NCI-H524 treated with DMSO at 0.1 percent for 48 hours (cell line): ENCODE data around the gene RFC1.
A peak's percentile ranks its signal among the peaks of the same experiment; 100 is the strongest.
"Not testable (repeated sequence)": the region's sequence is repeated elsewhere in the genome, so short reads cannot be mapped to it uniquely, and the experiment has no call there.

Experiments
- DNase-seq: peaks from one replicate; lab custom pipeline; 2025; lab: John Stamatoyannopoulos, UW

RFC1 gene

DNA sequence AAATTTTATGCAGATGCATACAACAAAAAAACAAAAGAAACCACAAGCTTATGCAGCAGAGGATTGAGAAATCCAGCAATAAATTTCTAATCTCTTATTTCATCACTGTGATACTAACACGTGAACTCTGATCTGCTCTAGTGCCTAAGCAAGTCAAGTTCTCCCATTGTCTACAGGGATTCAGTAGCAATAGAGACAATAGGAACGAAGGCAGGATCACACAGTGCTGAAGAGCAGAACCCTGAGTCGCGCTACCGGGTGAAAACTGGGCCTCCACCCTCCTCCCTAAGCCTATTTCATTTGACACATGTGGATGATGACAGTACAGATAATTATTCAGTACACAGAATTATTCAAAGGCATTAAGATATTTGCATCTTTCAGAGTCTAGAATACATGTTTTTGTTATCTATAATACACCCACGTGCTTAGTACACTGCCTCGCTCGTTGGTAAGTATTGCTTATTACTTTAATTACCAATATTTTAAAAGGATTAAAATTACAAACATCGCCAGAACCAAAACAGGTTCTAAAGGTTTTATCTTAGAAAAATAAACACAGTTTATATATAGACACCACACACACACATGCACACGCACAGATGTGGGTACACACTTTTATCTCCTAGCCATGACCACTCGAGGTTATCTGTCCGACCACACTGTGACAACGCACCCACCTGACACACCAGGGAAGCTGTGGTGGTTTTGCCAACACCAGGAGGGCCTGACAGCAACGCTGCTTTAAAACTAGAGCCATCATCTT, 60.1 kb downstream of the RFC1 start:
- no peak for DNase-seq

DNA sequence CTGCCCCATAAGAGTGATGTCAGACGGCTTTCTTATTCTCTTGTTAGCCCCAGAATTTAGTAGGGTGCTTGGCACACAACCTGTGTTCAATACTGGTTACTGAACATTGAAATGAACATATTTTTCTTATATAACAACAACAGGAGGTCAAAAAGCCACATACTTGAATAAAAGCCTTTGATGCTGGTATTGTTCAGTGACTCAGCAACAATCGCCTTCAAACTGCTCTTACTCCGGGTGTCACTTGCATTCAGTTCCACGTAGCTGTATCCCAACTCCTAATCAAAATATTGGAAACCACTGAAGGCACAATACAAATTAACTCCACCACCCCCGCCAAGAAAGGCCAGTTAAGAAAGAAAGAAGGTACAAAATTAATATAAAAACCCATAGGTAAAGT, 61.5 kb downstream of the RFC1 start:
- no peak for DNase-seq

DNA sequence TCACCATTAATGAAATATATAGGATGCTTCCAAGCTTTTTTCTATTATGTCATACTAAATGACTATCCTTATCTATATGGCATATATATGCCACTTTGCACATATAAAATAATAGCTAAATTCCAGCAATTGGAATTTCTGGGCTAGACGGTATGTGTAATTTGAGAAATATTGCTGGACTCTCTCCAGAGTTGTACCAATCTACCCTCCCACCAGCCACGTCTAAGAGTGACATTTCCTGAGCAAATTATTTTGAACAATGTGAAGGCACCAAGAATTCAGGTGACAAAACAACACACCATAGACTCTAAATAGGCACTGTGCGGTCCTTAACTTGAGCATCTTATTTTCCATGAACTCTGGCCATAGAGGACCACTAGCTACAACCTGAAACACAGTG, 62.3 kb downstream of the RFC1 start:
- DNase-seq, result no peak

- no peak for DNase-seq
These were observed 63.3 kb downstream of the RFC1 start for GRCh38 chr4:39302901-39303300.

GRCh38 chr4:39295784-39296183, 70.4 kb downstream of the RFC1 start:
- DNase-seq, result no peak

DNA sequence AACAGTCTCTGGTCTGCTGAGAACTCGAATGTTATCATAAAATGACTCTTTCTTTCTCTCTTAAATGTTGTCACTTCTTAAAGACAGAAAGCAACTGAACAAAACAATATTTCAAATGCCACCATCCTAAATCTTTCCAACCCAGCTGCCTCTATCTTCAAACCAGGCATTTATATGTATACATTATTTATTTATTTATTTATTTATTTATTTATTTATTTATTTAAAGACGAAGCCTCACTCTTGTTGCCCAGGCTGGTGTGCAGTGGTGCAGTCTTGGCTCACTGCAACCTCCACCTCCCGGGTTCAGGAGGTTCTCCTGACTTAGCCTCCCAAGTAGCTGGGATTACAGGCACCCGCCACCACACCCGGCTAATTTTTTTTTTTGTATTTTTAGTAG, 73.7 kb downstream of the RFC1 start:
- DNase-seq, result not testable (repeated sequence)

DNA sequence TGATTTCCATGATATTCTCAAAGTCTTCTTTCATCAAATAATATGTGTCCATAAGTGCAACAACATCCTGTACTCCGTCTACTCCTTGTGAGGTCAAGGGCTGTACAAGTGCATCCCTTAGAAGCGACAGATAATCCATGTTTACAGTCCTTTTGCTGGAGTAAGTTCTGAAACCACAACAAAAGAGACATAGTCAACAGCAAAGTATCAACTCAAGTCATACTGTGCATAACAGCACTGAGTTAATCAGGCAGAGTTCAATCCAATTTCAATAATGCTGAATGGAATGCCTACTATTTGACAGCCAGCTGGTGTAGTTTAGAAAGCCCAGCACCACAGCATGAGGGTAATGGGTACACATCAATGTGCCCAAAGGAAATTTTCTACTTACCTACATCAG, 74.5 kb downstream of the RFC1 start:
- DNase-seq, result no peak

DNA sequence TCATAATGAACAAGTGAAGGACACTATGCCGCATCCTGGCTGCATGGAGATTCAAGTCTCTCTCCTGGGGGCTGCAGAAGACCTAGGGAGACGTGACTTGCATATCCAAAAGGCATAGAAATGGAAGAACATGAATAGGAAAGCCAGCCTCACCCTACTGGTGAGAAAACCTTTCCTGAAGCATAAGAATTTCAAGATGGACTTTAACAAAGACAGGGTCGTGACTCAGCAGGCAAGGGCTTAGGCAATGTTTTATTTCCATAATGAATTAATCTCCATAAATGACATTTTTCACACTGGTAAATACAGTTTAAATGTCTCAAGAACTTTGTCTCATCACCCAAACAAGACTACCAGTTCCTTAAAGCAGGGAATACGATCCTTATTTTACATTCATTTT, 78.9 kb downstream of the RFC1 start:
- DNase-seq, result no peak

- DNase-seq, result no peak
These were observed 79.9 kb downstream of the RFC1 start for GRCh38 chr4:39286263-39286662.

DNA sequence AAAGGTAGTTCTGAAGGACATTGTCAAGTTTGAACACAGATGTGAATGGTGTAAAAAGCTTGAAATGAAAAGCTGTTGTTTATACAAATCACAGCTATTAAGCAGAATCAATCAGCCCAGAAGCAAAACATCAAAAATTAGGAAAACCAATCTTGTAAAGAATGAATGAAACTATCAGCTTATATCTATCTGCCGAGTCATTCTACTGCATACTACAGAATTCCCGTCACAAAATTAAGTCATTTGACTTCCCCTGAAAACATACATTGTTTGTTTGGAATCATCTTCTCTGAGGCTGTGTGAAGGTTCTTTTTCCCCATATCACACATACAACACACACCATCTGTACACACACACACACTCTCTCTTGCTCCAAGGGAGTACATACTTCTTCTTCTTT, 80.3 kb downstream of the RFC1 start:
- no peak for DNase-seq

DNA sequence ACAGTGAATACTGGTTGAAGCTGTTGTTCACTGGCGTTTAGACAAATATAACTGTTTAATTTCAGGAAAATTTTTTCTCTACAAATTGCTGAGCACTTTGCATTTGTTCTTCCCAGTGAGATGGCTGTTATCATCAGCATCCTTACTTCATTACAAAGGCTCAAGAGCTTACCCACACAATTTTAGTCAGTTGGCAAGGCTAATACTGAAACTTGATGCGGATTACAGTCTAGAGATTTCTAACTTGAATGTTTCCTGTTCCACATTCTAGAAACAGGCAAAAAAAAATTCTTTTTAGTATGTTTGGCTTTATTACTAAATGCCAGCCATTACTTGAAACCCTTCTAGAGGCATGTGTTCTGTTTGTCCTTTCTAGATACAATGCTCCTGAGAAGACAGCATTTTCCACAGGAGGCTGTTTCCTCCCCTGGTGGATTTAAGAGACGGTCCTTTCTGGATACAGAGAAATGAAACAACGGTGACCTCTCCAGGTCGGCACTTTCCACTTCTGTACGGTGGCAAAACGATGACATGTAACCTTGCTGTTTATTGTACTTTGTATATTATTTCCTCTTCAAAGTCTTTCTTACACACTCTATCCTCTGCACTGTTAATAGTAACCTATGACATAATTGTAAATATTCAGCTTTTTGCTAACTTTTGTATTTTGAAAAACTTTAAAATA, 80.9 kb downstream of the RFC1 start:
- DNase-seq, result no peak

GRCh38 chr4:39280770-39281169, 85.4 kb downstream of the RFC1 start:
- DNase-seq, result no peak

GRCh38 chr4:39279416-39279815, 86.7 kb downstream of the RFC1 start:
- no peak for DNase-seq

DNA sequence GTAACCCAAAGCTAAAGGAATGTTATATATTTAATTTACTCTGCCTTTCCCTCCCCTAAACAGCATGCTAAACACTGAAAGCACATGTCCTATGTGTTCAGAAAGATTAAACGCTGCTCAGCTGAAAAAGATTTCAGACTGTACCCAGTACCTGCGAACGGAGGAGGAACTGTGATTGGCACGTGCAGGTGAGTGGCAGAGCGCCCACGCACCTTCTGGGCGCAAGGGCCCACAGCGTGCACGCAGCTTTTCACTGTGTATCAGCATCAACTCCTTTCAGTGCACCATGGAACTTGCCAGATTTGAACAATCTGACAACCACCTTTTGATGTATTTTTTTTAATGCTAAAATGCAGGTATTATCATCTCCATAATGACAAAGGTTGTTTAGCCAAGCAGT, 87.7 kb downstream of the RFC1 start:
- no peak for DNase-seq

DNA sequence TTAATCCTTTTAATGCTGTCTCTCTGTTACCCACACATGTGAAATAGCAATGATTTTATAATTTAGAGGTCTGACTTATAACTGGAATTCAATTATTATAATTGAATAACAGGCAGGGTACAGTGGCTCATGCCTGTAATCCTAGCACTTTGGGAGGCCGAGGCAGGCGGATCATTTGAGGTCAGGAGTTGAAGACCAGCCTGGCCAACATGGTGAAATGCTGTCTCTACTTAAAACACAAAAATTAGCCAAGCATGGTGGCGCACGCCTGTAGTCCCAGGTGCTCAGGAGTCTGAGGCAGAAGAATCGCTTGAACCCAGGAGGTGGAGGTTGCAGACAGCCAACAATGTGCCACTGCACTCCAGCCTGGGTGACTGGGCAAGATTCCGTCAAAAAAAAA, 88.5 kb downstream of the RFC1 start:
- not testable (repeated sequence) for DNase-seq

DNA sequence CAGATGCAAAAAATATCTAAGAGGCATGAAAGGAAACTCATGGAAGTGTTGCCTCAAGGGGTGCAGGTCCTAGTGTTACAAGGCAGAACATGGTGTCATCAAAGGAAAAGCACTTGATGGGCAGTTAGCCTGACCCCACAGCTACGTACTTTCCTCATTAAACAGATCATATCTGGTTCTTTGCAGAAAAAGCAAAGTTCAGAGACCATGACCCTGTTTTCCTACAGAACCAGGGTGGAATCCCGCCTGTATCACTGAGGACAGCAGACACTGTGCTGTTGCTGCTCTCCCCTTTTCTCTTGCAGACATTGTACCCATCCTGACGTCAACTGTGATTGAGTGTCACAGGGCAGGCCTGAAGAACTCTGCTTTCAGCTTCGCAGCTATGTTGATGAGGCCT, 91.7 kb downstream of the RFC1 start:
- DNase-seq, result no peak

DNA sequence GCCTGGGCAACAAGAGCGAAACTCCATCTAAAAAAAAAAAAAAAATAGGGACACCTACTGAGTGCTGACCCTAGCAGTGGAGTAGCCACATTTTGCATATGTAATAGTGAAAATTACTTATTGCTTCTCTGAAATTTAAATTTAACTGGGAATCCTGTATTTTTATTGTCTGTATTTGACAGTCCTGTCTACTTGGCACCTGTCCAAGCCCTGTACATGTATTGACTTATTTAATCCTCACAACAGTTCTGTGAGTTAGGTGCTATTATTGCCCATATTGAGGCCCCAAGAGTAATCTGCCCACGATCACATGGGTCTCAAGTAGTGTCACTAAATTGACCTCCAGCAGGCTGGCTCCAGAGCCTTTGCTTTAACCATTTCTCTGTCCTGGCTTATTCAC, 102.3 kb downstream of the RFC1 start:
- DNase-seq, result no peak

DNA sequence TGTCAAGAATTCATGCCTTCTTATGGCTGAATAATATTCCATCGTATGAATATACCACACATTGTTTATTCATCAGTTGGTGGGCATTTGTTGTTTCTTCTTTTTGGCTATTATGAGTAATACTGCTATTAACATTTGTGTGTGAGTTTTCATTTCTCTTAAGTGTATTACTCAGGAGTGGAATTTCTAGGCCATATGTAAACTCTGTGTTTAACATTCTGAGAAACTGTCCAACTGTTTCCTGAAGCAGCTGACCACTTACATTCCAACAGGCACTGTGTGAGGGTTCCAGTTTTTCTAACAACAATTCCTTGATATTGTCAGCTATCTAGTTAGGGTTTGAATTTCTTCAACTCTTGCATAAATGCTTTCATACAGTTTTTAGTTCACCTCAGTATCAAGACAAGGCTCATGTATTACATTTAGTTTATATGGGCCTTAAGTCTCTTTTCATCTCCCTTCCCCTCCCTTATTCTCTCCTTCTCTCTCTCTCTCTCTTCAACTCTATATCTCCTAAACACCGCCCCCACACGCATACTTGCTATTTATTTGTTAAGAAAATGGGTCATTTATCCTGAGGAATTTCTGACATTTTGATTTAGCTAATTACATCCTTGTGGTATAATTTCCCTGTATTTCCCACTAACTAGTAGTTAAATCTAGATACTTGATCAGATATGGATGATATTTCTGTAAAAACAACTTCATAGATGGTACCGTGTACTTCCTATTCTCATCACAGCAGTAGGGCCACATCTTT, 106.4 kb downstream of the RFC1 start:
- DNase-seq, result no peak

DNA sequence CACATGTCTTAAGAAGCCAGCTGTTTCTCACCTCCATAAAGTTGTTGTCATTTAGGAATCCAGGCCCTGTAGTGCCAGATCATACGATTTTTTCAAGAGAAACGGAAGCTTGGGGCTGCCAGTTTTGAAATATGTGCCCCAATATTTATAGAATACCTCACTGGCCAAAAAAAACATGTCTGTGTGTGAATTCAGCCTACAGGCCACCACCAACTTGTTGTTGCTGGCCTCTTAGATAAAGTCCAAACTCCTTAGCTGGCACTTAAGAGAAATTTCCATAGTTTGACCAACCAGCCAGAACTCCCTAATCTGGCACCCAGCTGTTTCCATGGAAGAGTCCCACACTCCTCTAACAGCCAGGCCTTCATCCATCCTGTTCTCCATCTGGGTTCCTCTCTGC, 109.7 kb downstream of the RFC1 start:
- peak; percentile 10 for DNase-seq

GRCh38 chr4:39255871-39256270, 110.3 kb downstream of the RFC1 start:
- no peak for DNase-seq

- DNase-seq, result no peak
These were observed 110.9 kb downstream of the RFC1 start for GRCh38 chr4:39255266-39255665.

- no peak for DNase-seq
These were observed 122.7 kb downstream of the RFC1 start for GRCh38 chr4:39243462-39243861.
